Loucy (cell line): ENCODE results near the gene UPF1.

ENCODE experiments used
- CTCF ChIP-seq: fragments of 200-600 bp; sonication (generic); conservative IDR thresholded peaks from 2 replicates; pipeline ENCODE4 v1.5.1; 2014; ENCODE audit warnings: mild to moderate bottlenecking, antibody characterized with exemption, low read length
- EZH2phosphoT487 ChIP-seq: fragments of 200-600 bp; IDR thresholded peaks from 2 replicates; pipeline ENCODE4 v1.6.1; 2018; ENCODE audit warnings: antibody characterized with exemption, mild to moderate bottlenecking, moderate library complexity, borderline replicate concordance

DNA sequence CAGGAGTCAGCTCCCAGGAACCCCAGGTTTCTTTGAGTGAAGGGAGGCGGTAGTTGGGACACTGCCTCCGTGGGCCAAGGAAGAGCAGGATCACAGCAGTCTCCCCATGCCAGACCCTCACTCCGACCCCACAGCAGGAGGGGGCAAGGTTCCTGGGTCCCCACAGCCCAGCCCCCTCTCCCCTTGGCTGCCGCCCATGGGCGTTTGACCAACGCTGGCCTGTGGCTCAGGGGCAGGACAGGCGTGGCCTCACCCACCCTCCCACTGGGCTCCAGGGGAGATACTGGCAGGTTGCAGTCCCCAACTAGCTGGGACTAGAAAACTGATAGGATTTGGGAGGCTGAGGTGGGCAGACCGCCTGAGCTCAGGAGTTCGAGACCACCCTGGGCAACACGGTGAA lies 78.3 kb downstream of the UPF1 start:
- TF ChIP-seq CTCF (no peak), EZH2phosphoT487 (no peak)
